ENCODE data around the gene RRAGC.
A peak's percentile ranks its signal among the peaks of the same experiment; 100 is the strongest.

Gene RRAGC

DNA sequence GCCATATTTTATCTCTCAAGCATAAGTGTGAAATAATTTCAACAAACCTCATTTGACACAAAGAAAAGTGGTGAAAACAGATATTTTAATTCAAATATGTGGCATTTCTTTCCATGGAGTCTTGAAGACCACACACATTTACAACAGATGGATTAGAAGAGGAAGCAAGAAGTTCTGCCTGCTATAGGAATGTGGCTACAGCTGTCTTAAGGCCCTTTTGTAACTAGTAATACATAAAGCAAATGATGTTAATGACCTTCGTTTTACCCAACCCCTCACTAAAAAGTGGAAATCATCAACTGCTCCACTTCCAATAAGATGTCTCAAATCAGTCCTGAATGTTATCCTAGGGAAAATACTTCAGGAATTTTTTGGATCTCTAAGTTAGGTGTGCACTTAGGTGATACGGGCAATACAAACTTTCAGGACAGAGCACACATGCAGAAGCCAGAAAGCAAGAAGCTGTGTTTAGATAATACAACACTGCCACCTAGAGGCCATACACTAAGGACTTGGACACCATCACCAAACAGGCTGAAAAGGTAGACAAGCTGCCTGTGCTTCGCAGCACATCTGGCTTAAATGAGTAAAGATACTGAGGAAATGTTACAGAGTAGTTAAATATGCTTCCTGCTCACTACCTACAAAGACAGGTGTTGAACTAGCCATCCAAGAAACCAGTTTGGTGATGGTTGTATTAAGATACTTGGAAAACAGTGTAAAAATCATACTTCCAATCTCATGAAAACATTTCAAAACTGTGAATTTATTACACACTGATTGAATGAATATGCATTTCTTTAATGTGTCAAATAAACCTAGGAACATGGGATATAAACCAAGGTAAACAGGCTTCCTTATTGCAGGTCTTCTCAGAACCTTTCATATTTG is 24.4 kb downstream of the RRAGC start:
- peak; percentile 54 for DNase-seq (ENCODE audit: extremely low read depth, low read depth)
- TF ChIP-seq, protein P1, sequence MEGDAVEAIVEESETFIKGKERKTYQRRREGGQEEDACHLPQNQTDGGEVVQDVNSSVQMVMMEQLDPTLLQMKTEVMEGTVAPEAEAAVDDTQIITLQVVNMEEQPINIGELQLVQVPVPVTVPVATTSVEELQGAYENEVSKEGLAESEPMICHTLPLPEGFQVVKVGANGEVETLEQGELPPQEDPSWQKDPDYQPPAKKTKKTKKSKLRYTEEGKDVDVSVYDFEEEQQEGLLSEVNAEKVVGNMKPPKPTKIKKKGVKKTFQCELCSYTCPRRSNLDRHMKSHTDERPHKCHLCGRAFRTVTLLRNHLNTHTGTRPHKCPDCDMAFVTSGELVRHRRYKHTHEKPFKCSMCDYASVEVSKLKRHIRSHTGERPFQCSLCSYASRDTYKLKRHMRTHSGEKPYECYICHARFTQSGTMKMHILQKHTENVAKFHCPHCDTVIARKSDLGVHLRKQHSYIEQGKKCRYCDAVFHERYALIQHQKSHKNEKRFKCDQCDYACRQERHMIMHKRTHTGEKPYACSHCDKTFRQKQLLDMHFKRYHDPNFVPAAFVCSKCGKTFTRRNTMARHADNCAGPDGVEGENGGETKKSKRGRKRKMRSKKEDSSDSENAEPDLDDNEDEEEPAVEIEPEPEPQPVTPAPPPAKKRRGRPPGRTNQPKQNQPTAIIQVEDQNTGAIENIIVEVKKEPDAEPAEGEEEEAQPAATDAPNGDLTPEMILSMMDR (IDR thresholded peaks at IDR 0.05; ENCODE audit: low read depth, low read length): peak; percentile 73

DNA sequence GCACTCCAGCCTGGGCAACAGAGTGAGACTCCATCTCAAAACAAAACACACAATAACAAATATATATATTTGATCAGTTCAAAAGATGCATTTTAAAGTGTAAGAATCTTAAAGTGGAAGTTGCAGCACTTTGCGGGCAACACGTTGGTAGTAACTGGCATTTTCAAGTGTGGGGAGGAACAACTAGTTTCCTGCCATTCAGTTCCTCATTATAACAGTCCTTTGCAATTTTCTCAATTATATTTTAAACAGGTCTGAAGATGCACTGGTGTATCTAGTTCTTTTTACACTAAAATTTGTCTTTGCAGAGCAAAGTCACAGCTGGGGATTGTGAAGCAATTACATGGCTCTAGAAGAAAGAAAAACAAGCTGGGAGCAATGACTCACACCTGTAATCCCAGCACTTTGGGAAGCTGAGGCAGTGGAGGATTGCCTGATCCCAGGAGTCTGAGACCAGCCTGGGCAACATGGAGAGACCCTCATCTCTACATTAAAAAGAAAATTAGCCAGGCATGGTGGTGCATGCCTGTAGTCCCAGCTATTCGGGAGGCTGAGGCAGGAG is 25.3 kb downstream of the RRAGC start:
- DNase-seq (ENCODE audit: extremely low read depth, low read depth): no peak
- TF ChIP-seq, protein P1 (IDR thresholded peaks at IDR 0.05; ENCODE audit: low read depth, low read length): no peak

DNA sequence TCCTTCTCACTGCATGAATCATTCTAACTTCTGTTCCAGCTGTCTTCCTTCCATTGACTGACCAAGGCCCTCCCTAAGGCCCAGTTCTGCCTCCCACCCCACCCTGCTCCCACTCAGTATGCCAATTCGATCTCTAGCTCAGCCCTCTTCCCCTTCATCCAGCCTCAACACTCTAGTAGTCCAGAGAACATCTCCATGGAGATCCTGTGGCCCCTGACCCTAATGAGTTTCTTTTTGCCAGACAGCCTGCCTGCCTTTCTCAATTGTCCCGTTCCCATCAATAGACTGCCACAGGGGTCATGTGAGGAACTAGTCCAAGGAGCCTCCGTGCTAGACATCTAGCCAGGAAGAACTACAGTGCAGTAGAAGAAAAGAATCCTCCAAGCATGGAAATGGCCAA is 26.4 kb downstream of the RRAGC start:
- no peak for DNase-seq (ENCODE audit: extremely low read depth, low read depth)
- TF ChIP-seq, protein P1 (IDR thresholded peaks at IDR 0.05; ENCODE audit: low read depth, low read length): no peak

DNA sequence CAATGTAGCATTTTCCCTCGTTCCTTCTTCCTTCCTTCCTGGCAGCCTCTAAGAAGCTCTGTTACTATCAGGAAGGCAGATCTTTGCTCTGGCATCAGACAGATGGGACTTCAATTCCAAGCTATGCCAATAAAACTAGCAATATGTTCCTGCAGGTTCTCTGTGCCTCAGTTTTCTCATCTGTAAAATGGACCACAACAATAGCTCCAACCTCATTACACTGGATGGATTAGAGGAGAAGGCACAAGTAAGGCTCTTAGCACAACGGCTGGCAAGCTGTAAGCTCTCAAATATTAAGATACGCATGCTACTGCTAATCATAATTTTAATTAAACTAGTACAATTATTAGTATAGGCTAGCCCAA is 27.2 kb downstream of the RRAGC start:
- DNase-seq (ENCODE audit: extremely low read depth, low read depth): no peak
- TF ChIP-seq, protein P1 (IDR thresholded peaks at IDR 0.05; ENCODE audit: low read depth, low read length): no peak

DNA sequence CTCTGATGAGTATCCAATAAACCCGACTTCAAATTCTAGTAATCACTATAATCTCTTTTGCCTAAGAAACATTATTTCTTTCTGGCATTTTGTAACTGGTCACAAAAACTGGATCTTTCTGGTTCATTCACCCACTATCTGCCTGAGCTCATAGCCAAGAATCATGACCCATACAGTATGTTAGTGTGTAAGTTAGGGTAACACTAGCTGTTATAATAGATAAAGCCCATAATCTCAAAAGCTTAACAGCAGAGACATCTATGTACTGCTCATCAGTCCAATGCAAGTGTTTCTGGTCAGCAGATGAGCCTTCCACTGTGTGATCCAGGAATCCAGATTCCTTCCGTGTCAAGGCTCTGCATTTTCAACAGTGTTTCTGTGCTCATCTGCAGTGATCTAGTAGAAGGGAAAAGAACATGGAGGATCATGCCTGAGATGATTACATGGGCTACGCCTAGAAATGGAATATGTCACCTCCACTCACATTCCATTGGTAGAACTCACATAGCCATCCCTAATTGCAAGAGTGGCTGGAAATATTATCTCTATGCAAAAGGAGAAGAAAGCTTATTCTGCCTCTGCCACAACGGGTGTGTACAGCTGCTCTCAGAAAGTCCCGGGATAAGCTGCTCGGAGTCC is 27.7 kb downstream of the RRAGC start:
- TF ChIP-seq, protein P1 (IDR thresholded peaks at IDR 0.05; ENCODE audit: low read depth, low read length): no peak
- no peak for DNase-seq (ENCODE audit: extremely low read depth, low read depth)

DNA sequence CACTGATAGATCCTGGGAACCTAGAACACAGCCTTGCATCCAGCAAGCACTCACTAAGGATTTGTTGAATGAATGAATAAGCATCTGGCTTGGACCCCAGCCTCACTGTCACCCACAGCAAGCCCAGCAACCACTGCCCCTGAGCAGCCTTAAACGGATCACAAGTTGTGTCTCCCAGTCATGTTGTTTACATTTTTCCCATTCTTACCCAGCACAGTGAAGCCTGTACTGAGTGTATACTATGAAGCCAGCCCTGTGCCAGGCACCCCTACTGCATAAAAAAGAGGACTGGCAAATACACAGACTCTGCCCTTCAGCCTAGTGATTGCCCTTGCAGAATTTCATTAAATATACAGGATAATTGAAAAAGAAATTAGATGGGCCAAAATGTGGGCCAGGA is 30.2 kb downstream of the RRAGC start:
- TF ChIP-seq, protein P1 (IDR thresholded peaks at IDR 0.05; ENCODE audit: low read depth, low read length): no peak
- no peak for DNase-seq (ENCODE audit: extremely low read depth, low read depth)

DNA sequence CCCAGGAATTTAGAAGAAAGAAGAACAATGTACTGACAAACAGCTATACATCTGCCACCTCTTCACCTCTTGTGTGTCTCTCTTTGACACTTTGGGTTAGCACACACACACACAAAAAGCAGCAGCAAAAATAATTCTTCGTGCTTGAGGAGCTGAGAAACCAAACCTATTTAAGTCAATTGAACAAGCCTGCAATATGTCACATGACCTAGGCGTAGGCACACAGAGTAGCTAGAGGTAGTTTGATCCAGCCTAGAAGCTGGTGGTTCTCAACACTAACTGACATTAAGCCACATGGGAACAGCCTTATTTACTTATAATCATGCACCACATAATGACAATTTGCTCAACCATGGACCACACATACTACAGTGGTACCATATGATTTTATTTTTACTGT is 32.3 kb downstream of the RRAGC start:
- DNase-seq (ENCODE audit: extremely low read depth, low read depth): no peak
- TF ChIP-seq, protein P1 (IDR thresholded peaks at IDR 0.05; ENCODE audit: low read depth, low read length): no peak
